ENCODE measurements around the gene HDGFL2.

Gene HDGFL2

DNA sequence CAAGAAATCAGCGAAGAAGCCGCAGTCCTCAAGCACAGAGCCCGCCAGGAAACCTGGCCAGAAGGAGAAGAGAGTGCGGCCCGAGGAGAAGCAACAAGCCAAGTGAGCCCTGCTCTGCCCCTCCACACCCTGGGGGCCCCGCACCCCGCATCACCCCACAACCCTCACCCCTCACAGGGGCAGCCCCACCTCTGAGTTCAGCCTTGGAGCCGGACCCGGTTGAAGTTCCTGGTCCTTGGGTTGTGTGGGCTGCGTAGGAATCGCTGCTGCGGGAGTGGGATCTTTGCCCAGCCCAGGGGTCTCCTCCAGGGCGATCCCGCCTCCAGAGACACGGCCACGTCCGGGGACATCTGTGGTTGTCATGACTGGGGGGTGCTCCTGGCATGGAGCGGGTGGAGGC, 24.2 kb downstream of the HDGFL2 start:
- in situ Hi-C loops (cut with MboI; ENCODE audit: low sequenced_read_pairs) = no loop called here

DNA sequence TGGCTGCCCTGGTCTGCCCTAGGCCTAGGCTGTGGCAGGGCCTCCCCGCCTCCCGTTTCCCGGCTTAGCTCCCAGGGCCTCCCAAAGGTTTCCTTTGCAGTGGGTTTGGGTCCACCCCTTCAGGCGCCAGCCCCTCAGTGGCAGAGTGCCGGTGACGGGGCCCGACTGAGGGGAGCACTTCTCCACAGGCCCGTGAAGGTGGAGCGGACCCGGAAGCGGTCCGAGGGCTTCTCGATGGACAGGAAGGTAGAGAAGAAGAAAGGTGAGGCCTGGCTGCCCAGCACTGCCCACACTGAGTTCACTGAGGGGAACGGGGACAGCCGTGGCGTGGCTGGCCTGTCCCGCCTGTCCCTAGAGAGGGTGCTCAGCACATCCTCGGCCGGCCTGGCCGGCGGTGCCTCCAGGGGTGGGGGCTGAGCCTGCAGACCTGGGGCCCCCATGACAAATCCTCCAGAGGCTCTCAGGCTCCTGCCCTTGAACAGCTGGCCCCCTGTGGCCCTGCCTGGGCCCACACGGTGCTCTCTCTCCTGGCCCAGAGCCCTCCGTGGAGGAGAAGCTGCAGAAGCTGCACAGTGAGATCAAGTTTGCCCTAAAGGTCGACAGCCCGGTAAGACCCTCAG, 25.8 kb downstream of the HDGFL2 start:
- in situ Hi-C loops (cut with MboI; ENCODE audit: low sequenced_read_pairs) = no loop called here

DNA sequence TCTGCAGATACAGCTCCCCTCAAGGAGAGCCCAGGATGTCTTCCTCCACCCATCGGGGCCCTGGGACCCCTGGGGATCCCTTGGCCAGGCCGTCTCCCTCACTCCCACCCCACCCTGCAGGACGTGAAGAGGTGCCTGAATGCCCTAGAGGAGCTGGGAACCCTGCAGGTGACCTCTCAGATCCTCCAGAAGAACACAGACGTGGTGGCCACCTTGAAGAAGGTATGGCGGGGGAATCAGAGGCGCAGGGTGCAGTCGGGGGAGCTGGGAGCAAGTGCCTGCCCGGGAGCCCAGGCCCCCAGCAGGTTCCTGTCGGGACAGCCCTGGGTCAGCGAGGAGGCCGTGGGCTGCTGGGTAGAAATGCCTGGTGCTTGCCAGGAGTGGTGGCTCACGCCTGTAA, 26.6 kb downstream of the HDGFL2 start:
- in situ Hi-C loops (cut with MboI; ENCODE audit: low sequenced_read_pairs) = no loop called here

DNA sequence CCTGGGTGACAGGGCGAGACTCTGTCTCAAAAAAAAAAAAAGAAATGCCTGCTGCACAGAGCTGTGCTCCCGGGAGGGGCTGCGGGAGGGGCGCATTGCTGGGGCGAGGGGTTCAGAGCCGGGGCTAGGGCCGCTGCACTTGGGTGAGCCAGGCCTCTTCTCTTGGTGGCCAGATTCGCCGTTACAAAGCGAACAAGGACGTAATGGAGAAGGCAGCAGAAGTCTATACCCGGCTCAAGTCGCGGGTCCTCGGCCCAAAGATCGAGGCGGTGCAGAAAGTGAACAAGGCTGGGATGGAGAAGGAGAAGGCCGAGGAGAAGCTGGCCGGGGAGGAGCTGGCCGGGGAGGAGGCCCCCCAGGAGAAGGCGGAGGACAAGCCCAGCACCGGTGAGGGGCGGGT, 27.2 kb downstream of the HDGFL2 start:
- in situ Hi-C loops (cut with MboI; ENCODE audit: low sequenced_read_pairs) = no loop called here

DNA sequence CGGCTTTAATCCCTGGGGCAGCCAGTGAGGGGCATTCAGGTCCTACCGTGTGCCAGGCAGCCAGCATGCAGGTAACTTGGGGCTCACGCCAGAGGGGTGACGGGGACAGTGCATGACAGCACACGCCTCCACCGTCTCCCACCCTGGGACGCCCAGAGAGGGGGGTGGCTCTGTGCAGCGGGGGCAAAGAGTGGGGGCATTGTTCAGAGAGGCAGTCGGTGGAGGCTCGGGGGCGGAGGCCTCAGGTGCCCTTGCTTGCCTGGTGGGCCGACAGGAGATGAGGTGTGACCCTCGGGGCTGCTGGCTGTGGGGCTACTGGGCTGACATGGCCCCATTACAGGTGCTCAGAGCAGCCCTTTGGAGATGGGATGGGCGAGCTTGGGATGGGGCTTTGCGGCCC, 27.8 kb downstream of the HDGFL2 start:
- in situ Hi-C loops (cut with MboI; ENCODE audit: low sequenced_read_pairs) = no loop called here

DNA sequence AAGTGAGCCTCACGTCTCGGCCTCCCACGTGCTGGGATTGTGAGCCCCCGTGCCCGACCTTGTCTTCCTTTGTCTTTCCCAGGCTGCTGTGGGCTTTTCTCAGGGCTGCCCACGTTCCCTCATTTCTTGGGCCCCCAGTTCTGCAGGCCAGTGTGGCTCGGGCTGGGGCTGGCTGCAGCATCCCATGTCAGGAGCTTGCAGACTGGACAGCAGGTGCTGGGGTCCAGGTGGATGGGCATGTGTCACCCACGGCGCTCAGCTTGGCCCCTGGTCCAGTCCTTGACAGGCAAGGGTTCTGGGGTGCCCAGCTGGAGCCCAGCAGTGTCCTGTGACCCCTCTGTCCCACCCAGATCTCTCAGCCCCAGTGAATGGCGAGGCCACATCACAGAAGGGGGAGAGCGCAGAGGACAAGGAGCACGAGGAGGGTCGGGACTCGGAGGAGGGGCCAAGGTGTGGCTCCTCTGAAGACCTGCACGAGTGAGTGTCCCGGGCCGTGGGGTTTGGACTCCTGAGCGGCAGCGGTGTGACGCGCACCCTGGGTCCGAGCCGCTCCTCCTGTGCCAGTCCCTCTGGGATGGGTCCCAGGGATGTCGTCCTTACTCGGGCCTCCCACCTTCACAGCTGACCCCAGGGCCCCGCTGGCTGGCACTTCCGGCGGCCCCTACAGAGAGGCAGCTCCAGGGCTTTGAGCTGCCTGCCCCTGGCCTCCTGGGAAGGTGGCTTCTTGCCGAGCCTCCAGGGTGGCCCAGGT, 28.9 kb downstream of the HDGFL2 start:
- in situ Hi-C loops (cut with MboI; ENCODE audit: low sequenced_read_pairs) = no loop called here

DNA sequence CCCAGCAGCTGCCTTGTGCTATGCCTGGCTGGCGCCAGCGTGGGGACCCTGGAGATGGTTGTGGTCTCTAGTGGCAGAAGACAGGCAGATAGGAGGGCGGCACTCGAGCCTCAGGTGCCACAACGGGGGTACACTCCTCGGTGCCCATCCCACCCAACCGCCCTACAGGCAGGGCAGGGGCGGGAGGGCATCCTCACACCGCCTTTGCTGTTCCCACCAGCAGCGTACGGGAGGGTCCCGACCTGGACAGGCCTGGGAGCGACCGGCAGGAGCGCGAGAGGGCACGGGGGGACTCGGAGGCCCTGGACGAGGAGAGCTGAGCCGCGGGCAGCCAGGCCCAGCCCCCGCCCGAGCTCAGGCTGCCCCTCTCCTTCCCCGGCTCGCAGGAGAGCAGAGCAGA, 29.6 kb downstream of the HDGFL2 start:
- in situ Hi-C loops (cut with MboI; ENCODE audit: low sequenced_read_pairs) = no loop called here

DNA sequence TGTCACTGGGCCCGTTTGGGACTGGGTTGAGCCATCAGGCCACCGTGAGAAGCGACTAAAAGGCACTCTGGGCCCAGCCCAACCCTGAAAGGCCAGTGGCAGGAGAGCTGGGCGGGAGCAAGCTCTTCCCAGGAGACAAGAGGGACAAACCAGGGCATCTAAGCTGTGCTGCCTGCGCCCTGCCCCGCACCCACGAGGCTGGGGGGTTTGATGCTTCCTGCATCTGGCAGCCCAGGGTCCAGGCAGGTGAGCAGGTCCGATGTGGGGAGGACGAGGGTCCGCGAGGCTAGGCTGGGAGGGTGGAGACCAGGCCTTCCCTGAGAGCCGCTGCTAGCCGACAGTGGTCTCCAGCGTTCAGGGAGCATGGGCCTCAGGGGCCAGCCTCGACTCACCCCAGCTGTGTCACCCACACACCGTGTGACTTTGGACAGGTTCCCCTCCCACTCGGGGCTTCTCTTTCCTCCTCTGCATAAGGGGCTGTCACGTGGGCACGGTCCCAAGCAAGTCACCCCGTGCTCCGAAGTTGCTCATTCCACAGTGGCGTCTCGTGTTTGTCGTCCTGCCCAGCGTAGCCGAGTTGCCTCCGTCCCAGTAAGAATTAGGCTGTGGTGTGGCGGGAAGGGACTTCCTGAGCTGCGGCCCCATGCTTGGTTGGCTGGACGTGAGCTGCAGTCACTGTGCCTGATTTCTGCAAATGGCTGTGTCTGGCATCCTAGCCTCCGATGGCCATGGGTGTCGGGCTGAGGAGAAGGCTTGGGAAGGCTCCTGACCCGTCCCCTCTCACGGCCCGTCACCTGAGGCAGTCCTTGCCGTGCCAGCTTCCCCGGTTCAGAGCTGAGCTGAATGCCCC, 30.4 kb downstream of the HDGFL2 start:
- in situ Hi-C loops (cut with MboI; ENCODE audit: low sequenced_read_pairs) = no loop called here

DNA sequence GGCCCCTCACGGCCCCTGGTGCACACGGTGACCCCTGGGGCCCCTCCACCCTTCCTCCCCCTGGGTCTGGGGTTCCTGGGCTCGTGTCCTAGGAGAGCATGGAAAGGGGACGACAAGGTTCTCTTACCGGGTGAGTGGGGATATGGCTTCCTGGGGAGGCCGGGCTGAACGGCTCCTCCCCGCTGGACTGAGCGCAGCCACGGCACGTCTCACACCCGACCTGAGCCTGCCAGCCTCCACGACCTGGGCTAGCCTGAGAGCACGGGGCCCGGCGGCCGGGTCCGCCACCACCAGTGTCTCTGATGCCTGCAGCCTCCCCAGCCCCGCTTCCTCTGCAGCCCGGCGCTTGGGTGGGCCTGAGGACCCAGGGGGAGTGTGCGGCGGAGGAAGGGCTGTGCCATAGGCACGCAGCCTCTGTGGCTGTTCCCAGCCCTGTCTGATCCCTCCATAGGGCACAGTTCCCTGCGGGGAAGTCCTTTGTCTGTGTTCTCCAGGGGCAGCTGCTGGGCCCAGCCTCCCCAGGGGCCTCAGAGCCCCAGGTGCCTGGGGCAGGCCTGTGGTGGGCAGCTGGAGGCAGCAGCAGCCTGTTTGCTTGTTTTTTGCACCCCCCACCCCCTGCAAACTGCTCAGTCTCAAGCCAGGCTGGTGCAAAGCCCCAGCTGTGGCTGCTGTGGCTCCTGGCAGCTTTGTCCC, 31.2 kb downstream of the HDGFL2 start:
- in situ Hi-C loops (cut with MboI; ENCODE audit: low sequenced_read_pairs) = no loop called here

DNA sequence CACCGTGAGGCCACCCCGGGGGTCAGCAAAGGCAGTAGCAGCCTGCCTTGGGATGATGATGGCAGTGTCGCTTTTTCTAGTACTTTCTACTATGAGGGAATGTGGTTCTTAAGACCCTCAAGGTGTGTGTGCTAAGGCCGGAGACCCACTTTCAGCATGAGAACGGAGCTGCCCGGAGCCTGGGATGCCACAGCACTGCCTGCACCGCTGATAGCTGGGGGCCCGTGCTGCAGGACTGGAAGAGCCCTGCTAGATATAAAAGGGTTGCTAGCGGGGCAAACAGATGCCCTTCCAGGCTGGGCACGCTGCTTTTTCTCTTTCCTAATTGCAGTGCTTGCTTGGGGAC, 31.7 kb downstream of the HDGFL2 start:
- in situ Hi-C loops (cut with MboI; ENCODE audit: low sequenced_read_pairs) = no loop called here

DNA sequence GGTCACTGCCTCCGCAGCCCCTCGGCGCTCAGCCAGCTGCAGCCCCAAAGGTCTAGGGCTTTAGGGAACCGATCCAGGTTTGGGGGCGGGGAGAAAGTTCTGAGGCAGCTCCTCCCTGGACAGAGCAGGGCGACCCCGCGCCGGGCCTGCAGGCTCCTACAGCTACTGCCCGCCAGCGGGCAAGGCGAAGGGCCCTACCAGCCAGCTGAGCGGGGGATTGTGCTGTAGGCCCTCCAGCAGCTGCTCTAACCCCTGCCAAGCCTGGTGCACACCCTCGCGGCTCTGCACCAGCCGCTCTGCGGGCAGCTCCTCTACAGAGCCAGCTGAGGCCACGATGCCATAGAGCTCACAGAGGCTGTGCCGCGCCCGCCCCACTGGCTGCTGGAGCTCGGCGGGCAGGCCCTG, 32.2 kb downstream of the HDGFL2 start:
- in situ Hi-C loops (cut with MboI; ENCODE audit: low sequenced_read_pairs) = no loop called here

DNA sequence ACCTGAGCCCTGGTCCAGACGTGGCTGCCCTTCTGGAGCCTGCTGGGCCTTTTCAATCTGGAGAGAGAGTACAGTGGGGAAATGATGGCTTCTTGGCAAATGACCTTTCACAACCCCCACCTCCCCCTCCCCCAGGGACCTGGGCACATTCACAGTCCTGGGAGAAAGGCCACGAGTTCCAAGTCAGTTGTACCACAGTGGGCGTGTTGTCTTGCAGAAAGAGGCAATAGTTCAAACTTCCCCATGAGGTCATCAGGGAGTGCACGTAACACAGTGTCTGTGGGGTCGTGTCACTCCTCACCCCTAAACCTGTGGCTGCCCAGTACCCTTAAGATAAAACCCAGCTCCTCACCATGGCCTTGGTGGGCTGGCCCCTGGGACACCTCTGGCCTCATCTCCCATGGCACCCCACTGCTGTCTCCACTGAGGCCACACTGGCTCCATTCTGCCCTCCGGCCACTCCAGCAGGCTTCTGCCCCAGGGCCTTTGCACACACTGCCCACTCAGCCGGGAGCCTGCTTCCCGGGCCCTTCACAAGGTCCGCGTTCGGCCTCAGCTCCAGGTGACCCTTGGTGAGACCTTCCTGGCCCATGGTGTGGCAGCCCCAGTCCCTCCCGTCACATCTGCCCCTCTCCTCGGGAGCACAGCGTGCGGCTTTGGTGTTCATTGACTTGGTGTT, 32.9 kb downstream of the HDGFL2 start:
- in situ Hi-C loops (cut with MboI; ENCODE audit: low sequenced_read_pairs) = no loop called here

DNA sequence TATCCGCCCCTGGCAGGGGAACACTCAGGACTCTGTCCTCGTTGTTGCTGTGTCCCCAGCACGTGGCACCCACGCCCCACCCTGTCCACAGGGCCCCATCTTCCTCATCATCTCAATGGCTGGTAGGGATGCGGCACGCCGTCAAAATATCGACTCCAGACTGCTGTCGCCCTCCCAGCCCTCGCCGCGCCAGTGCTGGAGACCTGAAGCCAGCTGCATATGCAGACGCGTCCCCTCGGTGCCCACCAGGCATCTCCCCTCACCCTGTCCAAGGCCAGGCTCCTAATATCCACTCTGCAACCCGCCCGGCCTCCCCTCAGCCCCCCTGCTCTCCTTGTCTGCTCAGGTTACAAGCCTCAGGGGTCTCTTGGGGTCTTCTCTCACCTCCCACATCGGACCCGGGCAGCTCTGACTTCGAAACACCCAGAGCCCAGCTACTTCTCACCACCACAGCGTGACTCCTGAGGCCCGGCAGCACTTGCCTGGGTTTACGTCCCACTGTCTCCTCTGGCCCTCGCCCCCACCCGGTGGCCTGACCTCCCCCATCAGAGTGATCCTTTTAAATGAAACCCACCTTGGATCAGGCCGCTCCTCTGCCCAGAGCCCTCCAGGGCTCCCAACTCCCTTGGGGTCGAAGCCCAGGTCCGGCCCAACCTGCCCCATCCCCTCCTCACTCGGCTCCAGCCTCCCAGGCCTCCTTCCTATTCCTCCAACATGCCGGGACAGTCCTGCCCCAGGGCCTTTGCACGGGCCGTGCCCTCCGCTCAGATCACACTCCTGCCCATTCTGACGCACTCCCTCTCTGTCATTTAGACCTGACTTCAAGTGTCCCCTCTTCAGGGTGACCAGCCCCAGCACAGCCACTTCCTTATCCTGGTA, 33.7 kb downstream of the HDGFL2 start:
- in situ Hi-C loops (cut with MboI; ENCODE audit: low sequenced_read_pairs) = no loop called here

DNA sequence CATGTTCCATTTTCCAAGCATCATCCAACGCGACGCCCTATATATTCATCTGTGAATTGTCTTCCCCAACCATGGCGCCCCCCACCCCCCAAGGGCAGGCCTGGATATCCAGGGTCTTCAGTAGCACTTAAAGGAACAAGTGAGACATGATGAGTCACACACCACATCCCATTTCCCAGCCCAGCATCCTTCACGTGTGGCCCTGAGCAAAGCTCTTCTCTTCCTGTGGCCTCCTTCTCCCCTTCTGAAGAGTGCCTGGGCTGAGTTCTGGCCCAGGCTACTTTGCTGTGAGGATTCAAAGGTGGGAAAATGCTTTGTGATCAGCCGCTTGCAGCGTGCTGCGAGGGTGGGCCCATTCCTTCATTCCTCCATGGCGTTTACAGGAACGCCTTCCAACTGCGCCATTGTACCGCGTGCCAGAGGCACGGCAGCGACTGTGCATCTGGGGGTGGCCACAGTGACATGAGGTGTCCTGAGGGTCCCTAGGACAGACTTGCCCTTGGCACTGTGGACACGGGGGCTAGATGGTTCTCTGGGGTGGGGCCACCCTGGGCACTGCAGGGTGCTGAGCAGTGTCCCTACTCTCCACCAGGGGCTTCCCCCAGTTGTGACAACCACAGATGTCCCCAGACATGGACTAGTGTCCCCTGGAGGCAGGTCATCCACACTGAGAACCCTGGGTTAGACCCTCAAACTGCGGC, 34.5 kb downstream of the HDGFL2 start:
- in situ Hi-C loops (cut with MboI; ENCODE audit: low sequenced_read_pairs) = no loop called here

DNA sequence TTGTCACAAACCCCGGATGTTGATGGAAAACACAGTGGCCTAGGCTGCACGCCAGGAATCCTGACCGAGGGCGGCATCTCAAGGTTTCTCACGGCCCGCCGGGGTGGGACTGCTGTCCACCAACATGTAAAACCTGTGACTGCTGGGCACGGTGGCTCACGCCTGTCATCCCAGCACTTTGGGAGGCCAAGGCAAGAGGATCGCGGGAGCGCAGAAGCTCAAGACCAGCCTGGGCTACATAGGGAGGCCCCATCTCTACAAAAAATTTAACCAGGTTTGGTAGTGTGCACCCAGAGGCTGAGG, 35.0 kb downstream of the HDGFL2 start:
- in situ Hi-C loops (cut with MboI; ENCODE audit: low sequenced_read_pairs) = no loop called here

DNA sequence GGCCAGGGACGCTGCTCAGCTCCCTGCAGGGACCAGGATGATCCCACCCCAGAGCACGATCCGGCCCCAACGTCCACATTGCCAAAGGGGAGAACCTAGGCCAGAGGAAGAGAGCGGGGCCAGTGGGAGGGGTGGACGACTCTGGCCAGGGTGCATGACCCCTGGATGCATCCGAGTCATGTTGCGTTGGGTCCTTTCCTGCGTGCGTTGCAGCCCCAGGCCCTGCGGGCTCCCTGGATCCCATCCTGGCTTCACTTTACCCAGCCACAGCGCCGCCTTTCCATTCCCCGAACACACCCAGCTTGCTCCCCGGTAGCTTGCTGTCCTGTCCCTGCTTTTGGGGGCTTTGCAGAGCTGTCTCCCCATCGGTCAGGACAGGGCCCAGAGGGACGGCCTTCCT, 35.7 kb downstream of the HDGFL2 start:
- in situ Hi-C loops (cut with MboI; ENCODE audit: low sequenced_read_pairs) = no loop called here

DNA sequence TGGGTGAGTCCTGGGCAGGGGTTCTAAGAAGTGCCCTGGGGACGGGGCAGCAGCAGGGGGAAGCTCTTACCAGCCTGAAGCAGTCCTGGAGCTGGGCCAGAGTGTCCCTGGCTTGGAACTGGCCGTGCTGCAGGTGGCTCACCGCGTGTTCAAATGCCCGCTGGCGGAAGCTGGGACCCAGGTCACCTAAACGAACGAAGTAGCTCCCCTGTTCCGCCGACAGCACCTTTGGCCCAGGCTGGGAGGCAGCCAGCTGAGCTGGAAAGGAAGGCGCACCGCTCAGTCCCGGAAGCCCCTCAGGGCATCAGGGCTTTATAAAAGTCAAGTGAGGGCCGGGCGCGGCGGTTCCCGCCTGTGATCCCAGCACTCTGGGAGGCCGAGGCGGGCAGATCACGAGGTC, 36.6 kb downstream of the HDGFL2 start:
- in situ Hi-C loops (cut with MboI; ENCODE audit: low sequenced_read_pairs) = no loop called here

DNA sequence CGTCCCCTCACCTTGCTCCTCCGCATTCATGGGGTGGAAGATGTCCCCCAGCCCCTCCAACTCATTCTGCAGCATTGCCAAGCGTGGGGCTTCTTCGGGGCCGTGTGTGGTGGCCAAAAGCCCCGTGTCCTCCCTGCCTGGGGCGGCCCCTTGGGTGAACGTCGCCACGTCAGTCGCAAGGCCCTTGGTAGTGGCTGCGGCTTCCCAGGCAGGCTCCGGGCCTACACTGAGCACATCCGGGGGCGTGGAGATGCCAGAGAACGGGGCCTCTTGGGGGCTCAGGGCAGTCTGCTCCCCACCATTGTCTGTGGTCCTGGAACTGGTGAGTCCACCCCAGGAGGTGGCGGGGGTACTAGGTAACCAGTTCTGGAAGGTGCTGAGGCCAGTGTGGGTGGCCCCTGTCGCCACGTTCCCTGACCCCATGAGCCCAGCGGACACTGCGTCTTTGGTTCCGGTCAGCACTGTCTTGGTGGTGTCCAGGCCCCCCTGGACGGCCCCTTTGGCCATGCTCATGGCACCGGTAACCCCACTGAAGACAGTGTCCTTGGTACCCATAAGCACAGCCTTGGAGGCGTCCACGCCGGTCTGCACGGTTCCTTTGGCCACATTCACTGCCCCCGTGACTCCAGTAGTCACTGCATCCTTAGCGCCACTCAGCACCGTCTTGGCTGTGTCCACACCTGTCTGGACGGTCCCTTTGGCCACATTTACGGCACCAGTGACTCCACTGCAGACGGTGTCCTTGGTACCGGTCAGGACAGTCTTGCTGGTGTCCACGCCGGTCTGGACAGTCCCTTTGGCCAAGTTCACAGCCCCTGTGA, 38.5 kb downstream of the HDGFL2 start:
- in situ Hi-C loops (cut with MboI; ENCODE audit: low sequenced_read_pairs) = no loop called here
